IMR-90 (cell line): ENCODE measurements around the gene TPO. TPM values are rescaled to one million over a fixed set of nuclear protein-coding genes. Genes with fewer than 3 reads are reported as not detected.

ENCODE experiments used
- ATAC-seq: fragments of 200-7000 bp; cut with Tn5 transposase; 2 replicates; pipeline ENCODE4 v1.9.1; 2020; ENCODE audit warnings: low read depth, mild to moderate bottlenecking, moderate library complexity
- BruUV-seq: library from RNA; stranded (reverse); fragments of 400-500 nt; replicated peaks from 2 replicates; lab custom pipeline; 2021; lab: Mats Ljungman, UMichigan
- CTCF ChIA-PET: fragments of 300-600 bp; formaldehyde crosslinking; extraction: SDS; loops from one replicate; lab custom pipeline; 2021; ENCODE audit warnings: antibody characterized with exemption; lab: Yijun Ruan, JAX
- POLR2A ChIA-PET: fragments of 300-600 bp; sonication (Branson Sonifier 250); formaldehyde crosslinking; loops from one replicate; lab custom pipeline; 2022; ENCODE audit warnings: antibody characterized with exemption; ENCODE audit not compliant: unreplicated experiment; lab: Charles Lee
- DNase-seq: peaks from one replicate; pipeline ENCODE4 v3.0.0; 2013
- H2AFZ ChIP-seq: replicated peaks from 2 replicates; pipeline ENCODE3; 2013; ENCODE audit warnings: low read length, mild to moderate bottlenecking; ENCODE audit not compliant: poor library complexity
- H2AK5ac ChIP-seq: 2 replicates; pipeline ENCODE4 v1.6.1; 2013; ENCODE audit warnings: low read depth, low read length, inconsistent platforms
- H2AK9ac ChIP-seq: replicated peaks from 2 replicates; pipeline ENCODE3; 2013; ENCODE audit warnings: mild to moderate bottlenecking, low read depth, low read length, moderate library complexity; ENCODE audit not compliant: poor library complexity
- H2BK120ac ChIP-seq: 2 replicates; pipeline ENCODE4 v1.6.1; 2013; ENCODE audit warnings: low read depth, low read length, inconsistent platforms
- H2BK15ac ChIP-seq: 3 replicates; pipeline ENCODE4 v1.6.1; 2013; ENCODE audit warnings: low read depth, low read length, inconsistent platforms
- H2BK20ac ChIP-seq: 2 replicates; pipeline ENCODE4 v1.6.1; 2013; ENCODE audit warnings: low read depth, mild to moderate bottlenecking, inconsistent platforms, low read length, moderate library complexity
- H2BK5ac ChIP-seq: 2 replicates; pipeline ENCODE4 v1.6.1; 2013; ENCODE audit warnings: mild to moderate bottlenecking, low read depth, low read length, inconsistent platforms; ENCODE audit not compliant: poor library complexity, severe bottlenecking
- H3K14ac ChIP-seq: replicated peaks from 2 replicates; pipeline ENCODE4 v1.6.1; 2013; ENCODE audit warnings: low read depth, low read length, inconsistent platforms
- H3K18ac ChIP-seq: 2 replicates; pipeline ENCODE4 v1.6.1; 2013; ENCODE audit warnings: low read depth, low read length, control low read depth
- H3K23ac ChIP-seq: 2 replicates; pipeline ENCODE4 v1.6.1; 2013; ENCODE audit warnings: low read depth, low read length, inconsistent platforms
- H3K27ac ChIP-seq: 2 replicates; pipeline ENCODE4 v1.5.1; 2013; ENCODE audit warnings: mild to moderate bottlenecking, control low read depth, low read length; ENCODE audit not compliant: insufficient read depth
- H3K27me3 ChIP-seq: 2 replicates; pipeline ENCODE4 v1.6.1; 2013; ENCODE audit warnings: low read length; ENCODE audit not compliant: control insufficient read depth, insufficient read depth
- H3K36me3 ChIP-seq: 2 replicates; pipeline ENCODE4 v1.6.1; 2013; ENCODE audit warnings: low read length, mixed read lengths; ENCODE audit not compliant: control insufficient read depth, insufficient read depth
- H3K4ac ChIP-seq: 2 replicates; pipeline ENCODE4 v1.6.1; 2013; ENCODE audit warnings: low read depth, low read length, inconsistent platforms
- H3K4me1 ChIP-seq: 2 replicates; pipeline ENCODE4 v1.6.1; 2013; ENCODE audit warnings: low read length, mixed read lengths; ENCODE audit not compliant: control insufficient read depth, insufficient read depth
- H3K4me2 ChIP-seq: 2 replicates; pipeline ENCODE4 v1.6.1; 2013; ENCODE audit warnings: low read depth, mild to moderate bottlenecking, control low read depth, low read length, moderate library complexity
- H3K4me3 ChIP-seq: 2 replicates; pipeline ENCODE4 v1.5.1; 2013; ENCODE audit warnings: low read depth, mild to moderate bottlenecking, control low read depth, low read length, moderate library complexity; ENCODE audit not compliant: insufficient read depth
- H3K56ac ChIP-seq: 2 replicates; pipeline ENCODE4 v1.6.1; 2013; ENCODE audit warnings: low read length, inconsistent platforms; ENCODE audit not compliant: insufficient read depth; ENCODE audit errors: extremely low read depth
- H3K79me1 ChIP-seq, 2 experiments: 2 replicates each; pipeline ENCODE4 v1.6.1; 2013; ENCODE audit warnings: low read length in 2 of 2, inconsistent platforms in 1 of 2, low read depth in 1 of 2
- H3K9ac ChIP-seq: 2 replicates; pipeline ENCODE4 v1.6.1; 2013; ENCODE audit warnings: low read depth, low read length, control low read depth
- H3K9me1 ChIP-seq: 2 replicates; pipeline ENCODE4 v1.6.1; 2013; ENCODE audit warnings: low read length, inconsistent platforms; ENCODE audit not compliant: insufficient read depth
- H3K9me3 ChIP-seq: 2 replicates; pipeline ENCODE4 v1.6.1; 2013; ENCODE audit warnings: low read length; ENCODE audit not compliant: control insufficient read depth, insufficient read depth
- H4K20me1 ChIP-seq: 2 replicates; pipeline ENCODE4 v1.6.1; 2013; ENCODE audit warnings: low read length, inconsistent platforms; ENCODE audit not compliant: insufficient read depth
- H4K5ac ChIP-seq: 2 replicates; pipeline ENCODE4 v1.6.1; 2013; ENCODE audit warnings: mild to moderate bottlenecking, low read depth, low read length, control low read depth
- H4K8ac ChIP-seq, 2 experiments: 2 replicates each; pipeline ENCODE4 v1.6.1; 2013; ENCODE audit warnings: low read depth in 2 of 2, low read length in 2 of 2, control low read depth in 1 of 2, inconsistent platforms in 1 of 2
- H4K91ac ChIP-seq: 2 replicates; pipeline ENCODE4 v1.6.1; 2013; ENCODE audit warnings: low read depth, low read length, inconsistent platforms; ENCODE audit not compliant: insufficient read depth
- ELK1 ChIP-seq: fragments of 150-350 bp; IDR thresholded peaks from 2 replicates; pipeline ENCODE4 v1.6.1; 2016; ENCODE audit warnings: low read depth, mild to moderate bottlenecking, low read length, moderate library complexity, borderline replicate concordance
- FOS ChIP-seq: fragments of 150-350 bp; IDR thresholded peaks from 2 replicates; pipeline ENCODE4 v1.6.1; 2016; ENCODE audit warnings: low read depth, low read length
- MAFK ChIP-seq: IDR thresholded peaks from 2 replicates; pipeline ENCODE4 v1.6.1; 2012; ENCODE audit warnings: low read depth, low read length, improper control_type of control experiment
- MXI1 ChIP-seq: IDR thresholded peaks from 2 replicates; pipeline ENCODE4 v1.6.1; 2012; ENCODE audit warnings: low read depth, mild to moderate bottlenecking, low read length, moderate library complexity, borderline replicate concordance
- NFE2L2 ChIP-seq: fragments of 150-350 bp; IDR thresholded peaks from 2 replicates; pipeline ENCODE4 v1.6.1; 2016; ENCODE audit warnings: low read depth, mild to moderate bottlenecking, low read length
- POLR2A ChIP-seq: IDR thresholded peaks from 2 replicates; pipeline ENCODE4 v1.6.1; 2012; ENCODE audit warnings: mild to moderate bottlenecking, low read depth, low read length
- RFX5 ChIP-seq: IDR thresholded peaks from 2 replicates; pipeline ENCODE4 v1.8.0; 2012; ENCODE audit warnings: low read depth, mild to moderate bottlenecking, low read length, moderate library complexity
- SMC3 ChIP-seq: fragments of 150-350 bp; IDR thresholded peaks from 2 replicates; pipeline ENCODE4 v1.6.1; 2016; ENCODE audit warnings: low read depth, mild to moderate bottlenecking, antibody characterized with exemption, low read length, moderate library complexity
- USF2 ChIP-seq: fragments of 150-350 bp; IDR thresholded peaks from 2 replicates; pipeline ENCODE4 v1.6.1; 2017; ENCODE audit warnings: mild to moderate bottlenecking, antibody characterized with exemption, low read length, low read depth
- WGBS, 2 experiments: methylation state at CpG; one replicate each; pipeline versions ENCODE4 v1.1.5 to v1.1.7; 2013; ENCODE audit warnings: missing lambda C conversion rate in 2 of 2; ENCODE audit not compliant: insufficient read length in 1 of 2; ENCODE audit errors: extremely low coverage in 2 of 2; 5-methylcytosine and 5-hydroxymethylcytosine counted together
- dilution Hi-C: fragments of 300-500 bp; cut with HindIII; formaldehyde crosslinking; loops from one replicate; pipeline ENCODE4 v1.14.3; 2018; ENCODE audit warnings: low sequenced_read_pairs; ENCODE audit not compliant: unreplicated experiment
- in situ Hi-C: fragments of 300-500 bp; cut with MboI; formaldehyde crosslinking; loops from 3 replicates; pipeline ENCODE4 v1.14.3; 2019; ENCODE audit warnings: low sequenced_read_pairs, inconsistent platforms, mixed read lengths
- intact Hi-C: fragments of 100-400 bp; cut with micrococcal nuclease; formaldehyde crosslinking; loops from 2 replicates; pipeline ENCODE4 v1.10.0; 2022
- polyA plus RNA-seq, 3 experiments: library from polyadenylated mRNA; depleted of rRNA; stranded (reverse); fragments of >200 nt; gene quantifications; 2 replicates each; pipeline ENCODE4 v1.2.3, GENCODE V29; 2012; ENCODE audit warnings: low replicate concordance in 1 of 3
- total RNA-seq: library from RNA; depleted of rRNA; stranded (reverse); fragments of >200 nt; gene quantifications from 2 replicates; pipeline ENCODE4 v1.2.3, GENCODE V29; 2012

The TPO gene
- total and polyA plus RNA-seq, 2 of the 4 experiments (the other 2 are of a cell fraction), result not detected

GRCh38 chr2:1559589-1560175 is 146.4 kb downstream of the TPO start:
- dilution Hi-C loops, result no loop called here
- WGBS, 2 experiments, result 95% methylated on average over 4 of the region's 15 CpGs; no CpG with 5 or more reads in 1 of the 2 experiments

More at GRCh38 chr2:1559589-1560175, 146.4 kb downstream of the TPO start:
- H3K56ac ChIP-seq, result no peak overlapping the region
- intact Hi-C loops, result no loop called here
- H3K4me1 ChIP-seq, result 0 out of 2 replicates have a peak, but pooled peaks cover 3% of the 10 kb centered on the region
- no peaks in the 10 kb centered on the region for H3K9me3 ChIP-seq
- H3K9ac ChIP-seq, result no peak overlapping the region
- no peak overlapping the region for H4K91ac ChIP-seq
- DNase-seq (no peak), ATAC-seq (no peak)
- no peaks in the 10 kb centered on the region for H3K79me1 ChIP-seq
- no peak overlapping the region for H3K4me3 ChIP-seq
- H4K20me1 ChIP-seq, result 0 out of 2 replicates have a peak, but pooled peaks cover 3% of the 10 kb centered on the region
- TF ChIP-seq NFE2L2 (no peak), FOS (no peak), MAFK (no peak), RFX5 (no peak), USF2 (no peak), SMC3 (no peak), POLR2A (no peak), MXI1 (no peak), ELK1 (no peak)
- in situ Hi-C loops, result no loop called here
- H3K18ac ChIP-seq, result no peak overlapping the region
- BruUV-seq, result no TSS peak
- H2AK9ac ChIP-seq, result no peak overlapping the region
- H2BK15ac ChIP-seq, result no peak overlapping the region
- H3K27ac ChIP-seq, result no peak overlapping the region
- H4K5ac ChIP-seq, result no peak overlapping the region
- H3K36me3 ChIP-seq, result no peaks in the 10 kb centered on the region
- ChIA-PET POLR2A (no interaction called here), CTCF (no interaction called here)
- H3K27me3 ChIP-seq, result peaks cover 28% of the 10 kb centered on the region
- H3K4me2 ChIP-seq, result no peak overlapping the region
- no peak overlapping the region for H2BK120ac ChIP-seq
- H3K4ac ChIP-seq, result no peak overlapping the region
- no peak overlapping the region for H3K23ac ChIP-seq
- H2AK5ac ChIP-seq, result no peak overlapping the region
- no peak overlapping the region for H3K14ac ChIP-seq
- H3K9me1 ChIP-seq, result no peaks in the 10 kb centered on the region
- H2AFZ ChIP-seq, result no peak overlapping the region
- no peak overlapping the region for H2BK5ac ChIP-seq
- H4K8ac ChIP-seq, result no peak overlapping the region
- H2BK20ac ChIP-seq, result no peak overlapping the region
